Body of pancreas (tissue), 4 donors: ENCODE results near the gene TRNT1. TPM values are rescaled to one million over a fixed set of nuclear protein-coding genes. Genes with fewer than 3 reads are reported as not detected.

Source experiments
- ATAC-seq: fragments of 150-250 bp; one replicate; pipeline ENCODE4 v1.9.1; 2016
- DNase-seq, 4 donors: peaks; one replicate each; pipeline ENCODE4 v3.0.0-alpha.2; 2019
- H3K27ac ChIP-seq, 4 donors: fragments of 200-600 bp; sonication (generic); 1 replicate in 3 of 4; 2 replicates in 1 of 4; pipeline versions ENCODE4 v1.5.1 to v1.6.1; 2016 to 2019; ENCODE audit warnings: mild to moderate bottlenecking in 1 of 4, mixed read lengths in 1 of 4, moderate library complexity in 1 of 4
- H3K27me3 ChIP-seq, 2 donors: fragments of 200-600 bp; sonication (generic); one replicate each; pipeline ENCODE4 v1.6.0; 2016; ENCODE audit warnings: mild to moderate bottlenecking in 1 of 2
- H3K36me3 ChIP-seq, 2 donors: fragments of 200-600 bp; sonication (generic); replicated peaks in 1 of 2; 2 replicates each; pipeline ENCODE4 v1.5.1; 2016; ENCODE audit warnings: low read depth in 2 of 2; ENCODE audit not compliant: insufficient read depth in 1 of 2
- H3K4me1 ChIP-seq: fragments of 200-600 bp; sonication (generic); one replicate; pipeline ENCODE4 v1.6.0; 2016
- H3K4me3 ChIP-seq, 2 donors: fragments of 200-600 bp; sonication (generic); 1 replicate in 1 of 2; 2 replicates in 1 of 2; pipeline ENCODE4 v1.5.1; 2016 to 2019
- H3K9me3 ChIP-seq, 3 donors: fragments of 200-600 bp; sonication (generic); 1 replicate in 2 of 3; 2 replicates in 1 of 3; pipeline ENCODE4 v1.5.1; 2016
- POLR2A ChIP-seq, 3 donors: fragments of 450-650 bp; IDR thresholded peaks; one replicate each; pipeline ENCODE4 v1.6.1; 2016; ENCODE audit warnings: antibody characterized with exemption in 3 of 3, mild to moderate bottlenecking in 2 of 3
- WGBS, 2 donors: methylation state at CpG; one replicate each; pipeline ENCODE4 v1.1.5; 2017; 5-methylcytosine and 5-hydroxymethylcytosine counted together
- intact Hi-C: fragments of 100-400 bp; cut with DNase I; formaldehyde crosslinking; loops from one replicate; pipeline ENCODE4 v1.15.1; 2023
- total RNA-seq, 2 donors: library from RNA; depleted of rRNA; stranded (reverse); fragments of >200 nt; gene quantifications; one replicate each; pipeline ENCODE4 v1.1.0, GENCODE V29; 2016
- TF ChIP-seq, protein P1 (sequence below), 7 experiments: fragments of 450-650 bp in 4 of 7; fragments of 200-600 bp in 3 of 7; sonication (generic) in 3 of 7; IDR thresholded peaks; one replicate each; pipeline ENCODE4 v1.5.1; 2016 to 2019; ENCODE audit warnings: antibody characterized with exemption in 7 of 7

The TRNT1 gene
- total RNA-seq, 2 donors from 2014 or later, result 14.0 to 26.0 TPM

DNA sequence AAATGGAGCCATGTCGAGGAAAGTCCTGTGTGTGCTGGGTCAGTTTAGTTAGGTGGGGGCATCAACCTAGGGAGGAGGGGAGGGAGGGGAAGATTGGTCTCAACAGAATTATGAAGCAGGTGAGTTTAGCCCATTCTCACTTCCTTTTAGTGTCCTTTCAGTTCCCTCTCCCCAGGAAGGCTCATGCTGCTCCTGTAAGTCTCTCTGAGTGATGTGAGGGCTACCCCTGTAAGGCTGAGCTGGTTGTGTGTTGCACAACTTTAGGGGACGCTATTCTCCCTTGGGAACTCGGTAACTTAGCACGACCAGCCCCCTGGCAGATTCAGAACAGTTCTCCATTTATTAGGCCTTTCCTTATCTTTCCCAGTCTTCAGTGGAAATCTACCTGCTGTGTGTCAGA, 37.7 kb upstream of the TRNT1 start:
- H3K4me3 ChIP-seq, result no peak overlapping the region
- intact Hi-C loops, result no loop called here
- H3K27ac ChIP-seq, result no peak overlapping the region
- DNase-seq (no peak), ATAC-seq (no peak)
- H3K27me3 ChIP-seq, result no peaks in the 10 kb centered on the region
- H3K4me1 ChIP-seq, result no peaks in the 10 kb centered on the region
- no peaks in the 10 kb centered on the region for H3K36me3 ChIP-seq
- no peaks in the 10 kb centered on the region for H3K9me3 ChIP-seq
- no peak for TF ChIP-seq POLR2A (IDR thresholded peaks at IDR 0.05)
- TF ChIP-seq, protein P1, sequence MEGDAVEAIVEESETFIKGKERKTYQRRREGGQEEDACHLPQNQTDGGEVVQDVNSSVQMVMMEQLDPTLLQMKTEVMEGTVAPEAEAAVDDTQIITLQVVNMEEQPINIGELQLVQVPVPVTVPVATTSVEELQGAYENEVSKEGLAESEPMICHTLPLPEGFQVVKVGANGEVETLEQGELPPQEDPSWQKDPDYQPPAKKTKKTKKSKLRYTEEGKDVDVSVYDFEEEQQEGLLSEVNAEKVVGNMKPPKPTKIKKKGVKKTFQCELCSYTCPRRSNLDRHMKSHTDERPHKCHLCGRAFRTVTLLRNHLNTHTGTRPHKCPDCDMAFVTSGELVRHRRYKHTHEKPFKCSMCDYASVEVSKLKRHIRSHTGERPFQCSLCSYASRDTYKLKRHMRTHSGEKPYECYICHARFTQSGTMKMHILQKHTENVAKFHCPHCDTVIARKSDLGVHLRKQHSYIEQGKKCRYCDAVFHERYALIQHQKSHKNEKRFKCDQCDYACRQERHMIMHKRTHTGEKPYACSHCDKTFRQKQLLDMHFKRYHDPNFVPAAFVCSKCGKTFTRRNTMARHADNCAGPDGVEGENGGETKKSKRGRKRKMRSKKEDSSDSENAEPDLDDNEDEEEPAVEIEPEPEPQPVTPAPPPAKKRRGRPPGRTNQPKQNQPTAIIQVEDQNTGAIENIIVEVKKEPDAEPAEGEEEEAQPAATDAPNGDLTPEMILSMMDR (IDR thresholded peaks at IDR 0.05), result no peak
- 30 to 36% methylated on average over 2 to 4 of the region's 4 CpGs for WGBS, 2 donors

DNA sequence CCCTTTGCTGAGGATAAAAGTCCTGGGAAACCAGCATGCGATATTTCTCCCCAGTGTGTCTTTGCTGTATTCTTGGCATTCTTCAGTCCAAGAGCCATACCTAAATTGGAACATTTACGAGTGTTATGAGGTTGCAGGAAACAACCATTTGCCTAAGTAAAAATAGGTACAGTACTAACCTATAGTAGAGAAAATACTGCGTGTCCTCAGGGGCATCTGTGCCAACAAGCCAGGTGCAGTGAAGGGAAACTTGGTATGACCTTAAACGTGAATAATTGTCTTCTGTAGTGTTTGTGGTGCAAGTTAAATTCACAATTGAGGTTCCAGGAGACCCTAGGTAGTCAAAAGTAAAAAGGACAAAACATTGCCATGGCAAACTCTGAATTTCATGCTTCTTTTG, 28.8 kb upstream of the TRNT1 start:
- ATAC-seq (no peak), DNase-seq (no peak)
- no peak overlapping the region for H3K4me3 ChIP-seq
- H3K9me3 ChIP-seq, result no peaks in the 10 kb centered on the region
- H3K27me3 ChIP-seq, result no peaks in the 10 kb centered on the region
- no peaks in the 10 kb centered on the region for H3K4me1 ChIP-seq
- 50 to 53% methylated on average over 4 of the region's 4 CpGs for WGBS, 2 donors
- intact Hi-C loops, result no loop called here
- TF ChIP-seq POLR2A (IDR thresholded peaks at IDR 0.05), result no peak
- TF ChIP-seq, protein P1 (IDR thresholded peaks at IDR 0.05), result no peak
- H3K36me3 ChIP-seq, result no peaks in the 10 kb centered on the region
- H3K27ac ChIP-seq, result no peak overlapping the region

DNA sequence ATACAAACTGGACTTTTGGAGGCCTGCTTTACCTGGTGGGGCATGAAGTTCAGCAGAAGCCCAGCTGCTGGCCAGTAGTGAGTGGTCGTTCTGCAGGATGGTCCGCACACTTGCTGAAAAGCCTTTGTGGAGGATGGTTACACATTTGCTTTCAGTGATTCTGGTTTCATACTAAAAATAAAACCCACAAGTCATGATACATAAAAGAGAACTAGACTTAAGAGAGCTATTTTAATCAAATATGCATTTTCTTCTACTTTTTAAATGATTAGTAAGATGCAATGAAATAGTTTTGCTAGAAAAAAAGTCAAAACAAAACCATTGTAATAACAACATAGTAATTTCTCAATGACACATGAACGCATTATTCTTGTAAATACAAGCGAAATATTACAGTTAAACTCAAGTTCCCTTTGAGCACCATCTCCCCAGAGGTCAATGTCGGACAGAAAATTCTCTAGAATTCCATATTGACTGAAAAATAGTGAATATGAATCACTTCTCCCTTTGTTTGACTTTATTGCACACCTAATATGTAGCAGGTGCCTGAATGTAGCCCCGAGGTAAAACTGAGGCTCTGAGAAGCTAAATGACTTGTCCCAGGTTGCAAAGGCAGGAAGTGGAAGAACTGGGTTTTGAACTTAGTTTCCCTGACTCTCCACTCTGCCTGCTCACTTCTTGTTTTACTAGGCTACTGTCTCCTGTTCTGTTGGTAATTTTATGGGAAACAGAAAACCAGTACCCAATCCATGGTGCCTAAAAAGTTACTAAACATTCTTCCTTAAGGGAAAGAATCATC, 24.9 kb upstream of the TRNT1 start:
- no peak overlapping the region for H3K4me3 ChIP-seq
- no peak for ATAC-seq
- H3K4me1 ChIP-seq, result no peaks in the 10 kb centered on the region
- H3K36me3 ChIP-seq, result no peaks in the 10 kb centered on the region
- WGBS, 2 donors, result 65 to 66% methylated on average over 6 of the region's 6 CpGs
- intact Hi-C loops, result no loop called here
- TF ChIP-seq POLR2A (IDR thresholded peaks at IDR 0.05), result no peak
- TF ChIP-seq, protein P1 (IDR thresholded peaks at IDR 0.05), result no peak
- no peaks in the 10 kb centered on the region for H3K9me3 ChIP-seq
- no peaks in the 10 kb centered on the region for H3K27me3 ChIP-seq
- no peak for DNase-seq
- H3K27ac ChIP-seq, result no peak overlapping the region

DNA sequence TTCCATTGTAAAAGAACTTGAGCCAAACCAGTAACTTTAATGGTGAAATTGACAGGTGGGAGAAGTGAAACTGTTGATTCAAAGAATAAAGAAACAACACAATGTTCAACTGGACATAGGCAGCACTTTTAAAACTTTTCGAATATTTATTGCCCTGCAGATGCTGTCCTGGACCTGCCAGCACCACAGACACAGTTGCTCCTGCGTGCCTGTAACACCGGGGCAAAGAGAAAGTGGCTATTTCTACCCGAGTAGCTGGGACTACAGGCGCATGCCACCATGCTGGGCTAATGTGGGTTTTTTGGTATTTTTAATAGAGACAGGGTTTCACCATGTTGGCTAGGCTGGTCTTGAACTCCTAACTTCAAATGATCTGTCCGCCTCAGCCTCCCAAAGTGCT, 24.0 kb upstream of the TRNT1 start:
- DNase-seq (no peak), ATAC-seq (no peak)
- intact Hi-C loops, result no loop called here
- Histone ChIP-seq H3K4me1 (no peaks in the 10 kb centered on the region), H3K4me3 (no peak overlapping the region), H3K27me3 (no peaks in the 10 kb centered on the region), H3K27ac (no peak overlapping the region), H3K36me3 (no peaks in the 10 kb centered on the region), H3K9me3 (no peaks in the 10 kb centered on the region)
- WGBS, 2 donors, result 73 to 80% methylated on average over 6 of the region's 6 CpGs
- no peak for TF ChIP-seq POLR2A (IDR thresholded peaks at IDR 0.05)
- TF ChIP-seq, protein P1 (IDR thresholded peaks at IDR 0.05), result no peak

DNA sequence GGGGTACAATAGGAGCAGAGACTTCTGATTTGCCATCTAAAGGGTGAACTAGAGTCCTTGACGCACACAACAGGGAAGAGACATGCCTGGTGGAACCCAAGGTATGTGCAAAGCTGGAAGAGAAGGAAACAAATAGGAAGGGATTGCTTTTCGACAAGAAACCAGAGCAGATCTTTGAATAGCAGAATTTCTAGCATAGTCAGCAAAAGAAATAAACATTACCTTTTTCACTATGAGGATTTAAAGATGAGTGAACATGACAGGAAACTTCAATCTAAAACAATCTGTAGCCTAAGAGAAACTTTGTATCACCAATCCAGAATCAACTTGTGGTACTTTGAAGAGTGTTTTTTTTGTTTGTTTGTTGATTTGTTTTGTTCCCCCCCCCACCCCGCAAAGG, 21.5 kb upstream of the TRNT1 start:
- no peaks in the 10 kb centered on the region for H3K9me3 ChIP-seq
- TF ChIP-seq, protein P1 (IDR thresholded peaks at IDR 0.05), result no peak
- TF ChIP-seq POLR2A (IDR thresholded peaks at IDR 0.05), result no peak

More for the DNA sequence above, 21.5 kb upstream of the TRNT1 start:
- Histone ChIP-seq H3K27me3 (no peaks in the 10 kb centered on the region), H3K4me1 (no peaks in the 10 kb centered on the region), H3K4me3 (no peak overlapping the region), H3K27ac (no peak overlapping the region), H3K36me3 (no peaks in the 10 kb centered on the region)
- 75 to 79% methylated on average over 3 of the region's 3 CpGs for WGBS, 2 donors
- ATAC-seq, result no peak
- intact Hi-C loops, result no loop called here
- no peak for DNase-seq
